ENCODE data around the gene RAX2. TPM values are rescaled to one million over a fixed set of nuclear protein-coding genes. Genes with fewer than 3 reads are reported as not detected.
A peak's percentile ranks its signal among the peaks of the same experiment; 100 is the strongest.

RAX2 gene
- polyA plus RNA-seq, 1 of the 3 experiments (the other 2 are of a cell fraction): not detected

- H3F3A ChIP-seq (replicated peaks; ENCODE audit: insufficient read depth): no peaks in the 10 kb centered on the region
- WGBS (ENCODE audit: low lambda C conversion rate): 7% methylated on average over 25 of the region's 47 CpGs
- no peaks in the 10 kb centered on the region for H3K9me3 ChIP-seq
- peak within 1 kb of the TSS; percentile 96 for H3K9ac ChIP-seq
- H3K9me2 ChIP-seq: no peaks in the 10 kb centered on the region
- ChIA-PET POLR2A (interaction anchor here (0.6 to 1.7 kb wide), 16 partner anchors 10 to 812 kb away, joined by 3 to 8 read pairs (median 4); partner anchors contain the start of genes ATCAY, EEF2 and MFSD12), CTCF (interaction anchor here (0.6 to 2.5 kb wide), 12 partner anchors 9 to 411 kb away, joined by 3 to 13 read pairs (median 4); partner anchors contain the start of gene RAX2)
- peak; percentile 99 for DNase-seq
- peaks cover 36% of the 10 kb centered on the region for H3K79me2 ChIP-seq (ENCODE audit: insufficient read depth)
- TF ChIP-seq, protein P1, sequence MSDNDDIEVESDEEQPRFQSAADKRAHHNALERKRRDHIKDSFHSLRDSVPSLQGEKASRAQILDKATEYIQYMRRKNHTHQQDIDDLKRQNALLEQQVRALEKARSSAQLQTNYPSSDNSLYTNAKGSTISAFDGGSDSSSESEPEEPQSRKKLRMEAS (IDR thresholded peaks at IDR 0.05; ENCODE audit: low read depth): peak; percentile 79
- TF ChIP-seq RCOR1 (IDR thresholded peaks at IDR 0.05; ENCODE audit: low read length): no peak
- TF ChIP-seq NRF1 (IDR thresholded peaks at IDR 0.05; ENCODE audit: low read depth, low read length): peak; percentile 98
- TF ChIP-seq RFX5 (IDR thresholded peaks at IDR 0.05; ENCODE audit: low read length): peak; percentile 18; the same call in 1 of the 2 replicates
- no peak for TF ChIP-seq RAD21 (IDR thresholded peaks at IDR 0.05; ENCODE audit: low read length)
- peak; percentile 89 for TF ChIP-seq YY1 (IDR thresholded peaks at IDR 0.05; ENCODE audit: low read depth)
- TF ChIP-seq TAF1 (IDR thresholded peaks at IDR 0.05; ENCODE audit: borderline replicate concordance, low read depth, low read length): peak; percentile 88
- TF ChIP-seq, protein P2, sequence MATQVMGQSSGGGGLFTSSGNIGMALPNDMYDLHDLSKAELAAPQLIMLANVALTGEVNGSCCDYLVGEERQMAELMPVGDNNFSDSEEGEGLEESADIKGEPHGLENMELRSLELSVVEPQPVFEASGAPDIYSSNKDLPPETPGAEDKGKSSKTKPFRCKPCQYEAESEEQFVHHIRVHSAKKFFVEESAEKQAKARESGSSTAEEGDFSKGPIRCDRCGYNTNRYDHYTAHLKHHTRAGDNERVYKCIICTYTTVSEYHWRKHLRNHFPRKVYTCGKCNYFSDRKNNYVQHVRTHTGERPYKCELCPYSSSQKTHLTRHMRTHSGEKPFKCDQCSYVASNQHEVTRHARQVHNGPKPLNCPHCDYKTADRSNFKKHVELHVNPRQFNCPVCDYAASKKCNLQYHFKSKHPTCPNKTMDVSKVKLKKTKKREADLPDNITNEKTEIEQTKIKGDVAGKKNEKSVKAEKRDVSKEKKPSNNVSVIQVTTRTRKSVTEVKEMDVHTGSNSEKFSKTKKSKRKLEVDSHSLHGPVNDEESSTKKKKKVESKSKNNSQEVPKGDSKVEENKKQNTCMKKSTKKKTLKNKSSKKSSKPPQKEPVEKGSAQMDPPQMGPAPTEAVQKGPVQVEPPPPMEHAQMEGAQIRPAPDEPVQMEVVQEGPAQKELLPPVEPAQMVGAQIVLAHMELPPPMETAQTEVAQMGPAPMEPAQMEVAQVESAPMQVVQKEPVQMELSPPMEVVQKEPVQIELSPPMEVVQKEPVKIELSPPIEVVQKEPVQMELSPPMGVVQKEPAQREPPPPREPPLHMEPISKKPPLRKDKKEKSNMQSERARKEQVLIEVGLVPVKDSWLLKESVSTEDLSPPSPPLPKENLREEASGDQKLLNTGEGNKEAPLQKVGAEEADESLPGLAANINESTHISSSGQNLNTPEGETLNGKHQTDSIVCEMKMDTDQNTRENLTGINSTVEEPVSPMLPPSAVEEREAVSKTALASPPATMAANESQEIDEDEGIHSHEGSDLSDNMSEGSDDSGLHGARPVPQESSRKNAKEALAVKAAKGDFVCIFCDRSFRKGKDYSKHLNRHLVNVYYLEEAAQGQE (IDR thresholded peaks at IDR 0.05; ENCODE audit: low read depth, low read length): peak; percentile 51; the same call in 1 of the 2 replicates
- peak; percentile 90 for TF ChIP-seq MXI1 (IDR thresholded peaks at IDR 0.05; ENCODE audit: low read depth, low read length)
- TF ChIP-seq, protein P3, sequence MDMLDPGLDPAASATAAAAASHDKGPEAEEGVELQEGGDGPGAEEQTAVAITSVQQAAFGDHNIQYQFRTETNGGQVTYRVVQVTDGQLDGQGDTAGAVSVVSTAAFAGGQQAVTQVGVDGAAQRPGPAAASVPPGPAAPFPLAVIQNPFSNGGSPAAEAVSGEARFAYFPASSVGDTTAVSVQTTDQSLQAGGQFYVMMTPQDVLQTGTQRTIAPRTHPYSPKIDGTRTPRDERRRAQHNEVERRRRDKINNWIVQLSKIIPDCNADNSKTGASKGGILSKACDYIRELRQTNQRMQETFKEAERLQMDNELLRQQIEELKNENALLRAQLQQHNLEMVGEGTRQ (IDR thresholded peaks at IDR 0.05; ENCODE audit: borderline replicate concordance, low read depth, low read length): no peak
- peak; percentile 47; the same call in 1 of the 2 replicates for TF ChIP-seq SIN3A (IDR thresholded peaks at IDR 0.05; ENCODE audit: borderline replicate concordance, low read depth, low read length)
- no peak for TF ChIP-seq FOXM1 (IDR thresholded peaks at IDR 0.05; ENCODE audit: low read depth)
- TF ChIP-seq GABPA (IDR thresholded peaks at IDR 0.05; ENCODE audit: low read depth): peak; percentile 86
- no peak for TF ChIP-seq TCF12 (IDR thresholded peaks at IDR 0.05)
- peak; percentile 74 for TF ChIP-seq CHD2 (IDR thresholded peaks at IDR 0.05; ENCODE audit: low read length, partially characterized antibody)
- peak; percentile 97 for TF ChIP-seq POLR2AphosphoS5 (IDR thresholded peaks at IDR 0.05; ENCODE audit: low read depth, low read length)
- peak; percentile 91 for TF ChIP-seq ELF1 (IDR thresholded peaks at IDR 0.05)
- H3K4me2 ChIP-seq: peak within 1 kb of the TSS; percentile 92
- peaks cover 3 to 14% of the 10 kb centered on the region in 2 experiments for H3K36me3 ChIP-seq (replicated peaks in 1 of 2; ENCODE audit: control insufficient read depth in 1 of 2, insufficient read depth in 2 of 2, low read length in 1 of 2)
- peak within 1 kb of the TSS; percentile 73 to 94 for H3K4me3 ChIP-seq (ENCODE audit: low read depth in 2 of 2, low read length in 1 of 2)
- peak within 1 kb of the TSS; percentile 90 for H2AFZ ChIP-seq (ENCODE audit: low read depth)
- peaks cover 7 to 9% of the 10 kb centered on the region in 2 experiments; a peak in 2 of 4 replicates for H3K4me1 ChIP-seq (ENCODE audit: control insufficient read depth in 1 of 2, insufficient read depth in 2 of 2, low read depth in 1 of 2, low read length in 1 of 2)
- no peaks in the 10 kb centered on the region for H3K27me3 ChIP-seq (ENCODE audit: insufficient read depth)
- H4K20me1 ChIP-seq (ENCODE audit: insufficient read depth): no peaks in the 10 kb centered on the region
- peak within 1 kb of the TSS; percentile 95 to 96 for H3K27ac ChIP-seq (ENCODE audit: low read depth in 2 of 2, low read length in 1 of 2)
Measured at GRCh38 chr19:3762501-3763459, 9.2 kb downstream of the RAX2 start, which contains the start of gene MRPL54. MRPL54 (plus strand) TSS chr19:3762682; CDS start chr19:3762701, 19 bp downstream.
